ENCODE data around the gene DAZAP2. TPM values are rescaled to one million over a fixed set of nuclear protein-coding genes. Genes with fewer than 3 reads are reported as not detected.

The DAZAP2 gene
- total and polyA plus RNA-seq, 9 of the 15 experiments (the other 6 are each of a cell fraction or from before 2014, with no cell fraction given) = 116 to 668 (median 227) TPM

DNA sequence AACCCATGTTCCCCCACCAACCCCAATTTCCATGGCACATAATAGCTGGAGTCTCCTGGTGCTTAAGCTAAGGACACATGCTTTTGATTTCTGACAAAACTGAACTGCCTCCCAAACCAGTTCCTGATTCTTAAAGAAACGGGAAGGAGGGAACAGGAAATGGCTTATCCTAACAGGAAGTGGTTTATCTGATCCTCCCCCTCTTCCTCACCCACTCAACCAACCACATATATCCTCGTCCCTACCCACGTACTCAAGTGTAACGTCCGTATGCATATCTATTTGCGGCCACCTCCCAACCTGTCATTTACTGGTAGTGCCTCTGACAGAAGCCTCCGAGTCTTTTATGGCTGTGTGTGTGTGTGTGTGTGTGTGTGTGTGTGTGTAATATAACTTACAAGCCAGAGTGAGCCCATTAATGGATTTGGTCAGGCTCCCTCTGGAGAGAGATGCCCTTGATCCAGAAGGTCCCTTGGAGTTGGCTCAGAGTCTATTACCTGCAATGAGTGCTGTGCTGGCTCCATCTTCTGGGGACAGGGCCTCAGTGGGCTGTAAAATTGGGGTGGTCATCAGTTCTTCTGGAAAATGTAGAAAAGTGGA is 7.7 kb downstream of the DAZAP2 start (continued):
- TF ChIP-seq, protein P1, sequence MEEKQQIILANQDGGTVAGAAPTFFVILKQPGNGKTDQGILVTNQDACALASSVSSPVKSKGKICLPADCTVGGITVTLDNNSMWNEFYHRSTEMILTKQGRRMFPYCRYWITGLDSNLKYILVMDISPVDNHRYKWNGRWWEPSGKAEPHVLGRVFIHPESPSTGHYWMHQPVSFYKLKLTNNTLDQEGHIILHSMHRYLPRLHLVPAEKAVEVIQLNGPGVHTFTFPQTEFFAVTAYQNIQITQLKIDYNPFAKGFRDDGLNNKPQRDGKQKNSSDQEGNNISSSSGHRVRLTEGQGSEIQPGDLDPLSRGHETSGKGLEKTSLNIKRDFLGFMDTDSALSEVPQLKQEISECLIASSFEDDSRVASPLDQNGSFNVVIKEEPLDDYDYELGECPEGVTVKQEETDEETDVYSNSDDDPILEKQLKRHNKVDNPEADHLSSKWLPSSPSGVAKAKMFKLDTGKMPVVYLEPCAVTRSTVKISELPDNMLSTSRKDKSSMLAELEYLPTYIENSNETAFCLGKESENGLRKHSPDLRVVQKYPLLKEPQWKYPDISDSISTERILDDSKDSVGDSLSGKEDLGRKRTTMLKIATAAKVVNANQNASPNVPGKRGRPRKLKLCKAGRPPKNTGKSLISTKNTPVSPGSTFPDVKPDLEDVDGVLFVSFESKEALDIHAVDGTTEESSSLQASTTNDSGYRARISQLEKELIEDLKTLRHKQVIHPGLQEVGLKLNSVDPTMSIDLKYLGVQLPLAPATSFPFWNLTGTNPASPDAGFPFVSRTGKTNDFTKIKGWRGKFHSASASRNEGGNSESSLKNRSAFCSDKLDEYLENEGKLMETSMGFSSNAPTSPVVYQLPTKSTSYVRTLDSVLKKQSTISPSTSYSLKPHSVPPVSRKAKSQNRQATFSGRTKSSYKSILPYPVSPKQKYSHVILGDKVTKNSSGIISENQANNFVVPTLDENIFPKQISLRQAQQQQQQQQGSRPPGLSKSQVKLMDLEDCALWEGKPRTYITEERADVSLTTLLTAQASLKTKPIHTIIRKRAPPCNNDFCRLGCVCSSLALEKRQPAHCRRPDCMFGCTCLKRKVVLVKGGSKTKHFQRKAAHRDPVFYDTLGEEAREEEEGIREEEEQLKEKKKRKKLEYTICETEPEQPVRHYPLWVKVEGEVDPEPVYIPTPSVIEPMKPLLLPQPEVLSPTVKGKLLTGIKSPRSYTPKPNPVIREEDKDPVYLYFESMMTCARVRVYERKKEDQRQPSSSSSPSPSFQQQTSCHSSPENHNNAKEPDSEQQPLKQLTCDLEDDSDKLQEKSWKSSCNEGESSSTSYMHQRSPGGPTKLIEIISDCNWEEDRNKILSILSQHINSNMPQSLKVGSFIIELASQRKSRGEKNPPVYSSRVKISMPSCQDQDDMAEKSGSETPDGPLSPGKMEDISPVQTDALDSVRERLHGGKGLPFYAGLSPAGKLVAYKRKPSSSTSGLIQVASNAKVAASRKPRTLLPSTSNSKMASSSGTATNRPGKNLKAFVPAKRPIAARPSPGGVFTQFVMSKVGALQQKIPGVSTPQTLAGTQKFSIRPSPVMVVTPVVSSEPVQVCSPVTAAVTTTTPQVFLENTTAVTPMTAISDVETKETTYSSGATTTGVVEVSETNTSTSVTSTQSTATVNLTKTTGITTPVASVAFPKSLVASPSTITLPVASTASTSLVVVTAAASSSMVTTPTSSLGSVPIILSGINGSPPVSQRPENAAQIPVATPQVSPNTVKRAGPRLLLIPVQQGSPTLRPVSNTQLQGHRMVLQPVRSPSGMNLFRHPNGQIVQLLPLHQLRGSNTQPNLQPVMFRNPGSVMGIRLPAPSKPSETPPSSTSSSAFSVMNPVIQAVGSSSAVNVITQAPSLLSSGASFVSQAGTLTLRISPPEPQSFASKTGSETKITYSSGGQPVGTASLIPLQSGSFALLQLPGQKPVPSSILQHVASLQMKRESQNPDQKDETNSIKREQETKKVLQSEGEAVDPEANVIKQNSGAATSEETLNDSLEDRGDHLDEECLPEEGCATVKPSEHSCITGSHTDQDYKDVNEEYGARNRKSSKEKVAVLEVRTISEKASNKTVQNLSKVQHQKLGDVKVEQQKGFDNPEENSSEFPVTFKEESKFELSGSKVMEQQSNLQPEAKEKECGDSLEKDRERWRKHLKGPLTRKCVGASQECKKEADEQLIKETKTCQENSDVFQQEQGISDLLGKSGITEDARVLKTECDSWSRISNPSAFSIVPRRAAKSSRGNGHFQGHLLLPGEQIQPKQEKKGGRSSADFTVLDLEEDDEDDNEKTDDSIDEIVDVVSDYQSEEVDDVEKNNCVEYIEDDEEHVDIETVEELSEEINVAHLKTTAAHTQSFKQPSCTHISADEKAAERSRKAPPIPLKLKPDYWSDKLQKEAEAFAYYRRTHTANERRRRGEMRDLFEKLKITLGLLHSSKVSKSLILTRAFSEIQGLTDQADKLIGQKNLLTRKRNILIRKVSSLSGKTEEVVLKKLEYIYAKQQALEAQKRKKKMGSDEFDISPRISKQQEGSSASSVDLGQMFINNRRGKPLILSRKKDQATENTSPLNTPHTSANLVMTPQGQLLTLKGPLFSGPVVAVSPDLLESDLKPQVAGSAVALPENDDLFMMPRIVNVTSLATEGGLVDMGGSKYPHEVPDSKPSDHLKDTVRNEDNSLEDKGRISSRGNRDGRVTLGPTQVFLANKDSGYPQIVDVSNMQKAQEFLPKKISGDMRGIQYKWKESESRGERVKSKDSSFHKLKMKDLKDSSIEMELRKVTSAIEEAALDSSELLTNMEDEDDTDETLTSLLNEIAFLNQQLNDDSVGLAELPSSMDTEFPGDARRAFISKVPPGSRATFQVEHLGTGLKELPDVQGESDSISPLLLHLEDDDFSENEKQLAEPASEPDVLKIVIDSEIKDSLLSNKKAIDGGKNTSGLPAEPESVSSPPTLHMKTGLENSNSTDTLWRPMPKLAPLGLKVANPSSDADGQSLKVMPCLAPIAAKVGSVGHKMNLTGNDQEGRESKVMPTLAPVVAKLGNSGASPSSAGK (IDR thresholded peaks at IDR 0.05) = peak; percentile 46; the same call in 1 of the 2 replicates
- TF ChIP-seq CREB1 (IDR thresholded peaks at IDR 0.05) (no peak), CREB1 (CRISPR knock-in tag; IDR thresholded peaks at IDR 0.05) (no peak), BRD4 (IDR thresholded peaks at IDR 0.05) (no peak), SMAD4 (CRISPR knock-in tag; conservative IDR thresholded peaks at IDR 0.05) (peak; percentile 83), MTA2 (IDR thresholded peaks at IDR 0.05; ENCODE audit: low read depth) (peak; percentile 36; the same call in 1 of the 2 replicates), HDAC3 (IDR thresholded peaks at IDR 0.05; ENCODE audit: borderline replicate concordance, partially characterized antibody) (peak; percentile 24), PHB2 (IDR thresholded peaks at IDR 0.05; ENCODE audit: low read depth) (no peak), PHF21A (IDR thresholded peaks at IDR 0.05; ENCODE audit: borderline replicate concordance, low read depth) (peak; percentile 76), MXI1 (IDR thresholded peaks at IDR 0.05; ENCODE audit: low read depth, low read length) (no peak), MIER1 (IDR thresholded peaks at IDR 0.05; ENCODE audit: low read depth) (no peak), CHCHD3 (CRISPR knock-in tag; IDR thresholded peaks at IDR 0.05) (no peak)
- TF ChIP-seq, protein P2, sequence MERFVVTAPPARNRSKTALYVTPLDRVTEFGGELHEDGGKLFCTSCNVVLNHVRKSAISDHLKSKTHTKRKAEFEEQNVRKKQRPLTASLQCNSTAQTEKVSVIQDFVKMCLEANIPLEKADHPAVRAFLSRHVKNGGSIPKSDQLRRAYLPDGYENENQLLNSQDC (CRISPR knock-in tag; IDR thresholded peaks at IDR 0.05) = no peak
- TF ChIP-seq, protein P3, sequence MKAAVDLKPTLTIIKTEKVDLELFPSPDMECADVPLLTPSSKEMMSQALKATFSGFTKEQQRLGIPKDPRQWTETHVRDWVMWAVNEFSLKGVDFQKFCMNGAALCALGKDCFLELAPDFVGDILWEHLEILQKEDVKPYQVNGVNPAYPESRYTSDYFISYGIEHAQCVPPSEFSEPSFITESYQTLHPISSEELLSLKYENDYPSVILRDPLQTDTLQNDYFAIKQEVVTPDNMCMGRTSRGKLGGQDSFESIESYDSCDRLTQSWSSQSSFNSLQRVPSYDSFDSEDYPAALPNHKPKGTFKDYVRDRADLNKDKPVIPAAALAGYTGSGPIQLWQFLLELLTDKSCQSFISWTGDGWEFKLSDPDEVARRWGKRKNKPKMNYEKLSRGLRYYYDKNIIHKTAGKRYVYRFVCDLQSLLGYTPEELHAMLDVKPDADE (conservative IDR thresholded peaks at IDR 0.05; ENCODE audit: control insufficient read depth, low read depth, low read length) = 0 out of 2 replicates have a peak, but pooled peaks have one; percentile 84
- TF ChIP-seq, protein P4, sequence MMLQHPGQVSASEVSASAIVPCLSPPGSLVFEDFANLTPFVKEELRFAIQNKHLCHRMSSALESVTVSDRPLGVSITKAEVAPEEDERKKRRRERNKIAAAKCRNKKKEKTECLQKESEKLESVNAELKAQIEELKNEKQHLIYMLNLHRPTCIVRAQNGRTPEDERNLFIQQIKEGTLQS (IDR thresholded peaks at IDR 0.05) = no peak
- TF ChIP-seq, protein P4 (CRISPR knock-in tag; conservative IDR thresholded peaks at IDR 0.05) = no peak

Data from K562 (cell line).